Endothelial cell of umbilical vein (primary cell): ENCODE data around the gene PUS10.

Experiments used
- EZH2 ChIP-seq: IDR thresholded peaks from 2 replicates; pipeline ENCODE4 v1.6.1; 2012; ENCODE audit warnings: borderline replicate concordance, low read depth, mild to moderate bottlenecking, moderate library complexity, low read length, inconsistent platforms; ENCODE audit not compliant: severe bottlenecking
- MYC ChIP-seq: IDR thresholded peaks from one replicate; pipeline ENCODE4 v1.6.1; 2011; ENCODE audit warnings: mild to moderate bottlenecking, low read depth, low read length
- POLR2AphosphoS5 ChIP-seq: IDR thresholded peaks from 2 replicates; pipeline ENCODE4 v1.6.1; 2012; ENCODE audit warnings: low read depth, mild to moderate bottlenecking, control low read depth, low read length, moderate library complexity; ENCODE audit not compliant: insufficient read depth
- TF ChIP-seq, protein P1 (sequence below), 2 donors: IDR thresholded peaks; 1 replicate in 1 of 2; 2 replicates in 1 of 2; pipeline ENCODE4 v1.5.1; 2011; ENCODE audit warnings: low read length in 2 of 2, mild to moderate bottlenecking in 2 of 2, moderate library complexity in 2 of 2, control low read depth in 1 of 2, inconsistent platforms in 1 of 2, low read depth in 1 of 2; ENCODE audit not compliant: insufficient read depth in 1 of 2; ENCODE audit errors: extremely low read depth in 1 of 2
- TF ChIP-seq, protein P2 (sequence below): IDR thresholded peaks from 2 replicates; pipeline ENCODE4 v1.6.1; 2011; ENCODE audit not compliant: insufficient read depth, insufficient read length

DNA sequence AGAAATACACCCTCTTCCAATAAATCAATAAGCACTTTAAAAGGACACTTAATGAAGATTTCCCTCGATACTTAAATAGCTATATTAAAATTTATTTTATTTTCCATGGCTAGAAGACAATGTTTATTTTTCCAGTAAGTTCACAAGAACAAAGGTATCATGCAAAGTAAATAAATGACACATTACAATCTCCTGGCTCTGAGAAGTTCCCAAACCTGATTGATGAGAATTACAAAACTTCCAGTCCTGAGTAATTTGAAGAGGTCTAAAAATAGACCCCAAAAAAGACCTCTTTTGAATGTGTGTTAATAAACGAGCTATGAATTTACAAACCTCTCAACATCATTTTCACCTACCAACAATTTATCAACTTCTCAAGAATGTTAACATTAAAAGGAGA is 2.1 kb downstream of the PUS10 start:
- TF ChIP-seq, protein P1, sequence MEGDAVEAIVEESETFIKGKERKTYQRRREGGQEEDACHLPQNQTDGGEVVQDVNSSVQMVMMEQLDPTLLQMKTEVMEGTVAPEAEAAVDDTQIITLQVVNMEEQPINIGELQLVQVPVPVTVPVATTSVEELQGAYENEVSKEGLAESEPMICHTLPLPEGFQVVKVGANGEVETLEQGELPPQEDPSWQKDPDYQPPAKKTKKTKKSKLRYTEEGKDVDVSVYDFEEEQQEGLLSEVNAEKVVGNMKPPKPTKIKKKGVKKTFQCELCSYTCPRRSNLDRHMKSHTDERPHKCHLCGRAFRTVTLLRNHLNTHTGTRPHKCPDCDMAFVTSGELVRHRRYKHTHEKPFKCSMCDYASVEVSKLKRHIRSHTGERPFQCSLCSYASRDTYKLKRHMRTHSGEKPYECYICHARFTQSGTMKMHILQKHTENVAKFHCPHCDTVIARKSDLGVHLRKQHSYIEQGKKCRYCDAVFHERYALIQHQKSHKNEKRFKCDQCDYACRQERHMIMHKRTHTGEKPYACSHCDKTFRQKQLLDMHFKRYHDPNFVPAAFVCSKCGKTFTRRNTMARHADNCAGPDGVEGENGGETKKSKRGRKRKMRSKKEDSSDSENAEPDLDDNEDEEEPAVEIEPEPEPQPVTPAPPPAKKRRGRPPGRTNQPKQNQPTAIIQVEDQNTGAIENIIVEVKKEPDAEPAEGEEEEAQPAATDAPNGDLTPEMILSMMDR (IDR thresholded peaks at IDR 0.05; ENCODE audit: extremely low read depth in 1 of 2, insufficient read depth in 1 of 2, low read depth in 1 of 2, low read length in 2 of 2) = no peak
- TF ChIP-seq, protein P2, sequence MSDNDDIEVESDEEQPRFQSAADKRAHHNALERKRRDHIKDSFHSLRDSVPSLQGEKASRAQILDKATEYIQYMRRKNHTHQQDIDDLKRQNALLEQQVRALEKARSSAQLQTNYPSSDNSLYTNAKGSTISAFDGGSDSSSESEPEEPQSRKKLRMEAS = no peak
- TF ChIP-seq EZH2 (no peak), POLR2AphosphoS5 (no peak), MYC (no peak)
